Measurements from ENCODE around the gene PMS2.

GRCh38 chr7:6049780-6050179, 40.9 kb upstream of the PMS2 start:
- TF ChIP-seq EHF (CRISPR knock-in tag; IDR thresholded peaks at IDR 0.05) (no peak), TP53 (CRISPR knock-in tag; IDR thresholded peaks at IDR 0.05) (no peak), MAFK (IDR thresholded peaks at IDR 0.05; ENCODE audit: partially characterized antibody) (no peak), MYC (IDR thresholded peaks at IDR 0.05; ENCODE audit: borderline replicate concordance, low read length) (no peak), CHD2 (IDR thresholded peaks at IDR 0.05; ENCODE audit: low read length, partially characterized antibody) (no peak), E2F6 (IDR thresholded peaks at IDR 0.05; ENCODE audit: borderline replicate concordance, low read depth) (no peak), JUNB (IDR thresholded peaks at IDR 0.05) (no peak)

All from A549 (cell line).